Measurements from ENCODE around the gene SLC43A2. TPM values are rescaled to one million over a fixed set of nuclear protein-coding genes. Genes with fewer than 3 reads are reported as not detected.

The SLC43A2 gene
- total RNA-seq, 1 donor from 2014 or later, result 71.4 TPM

GRCh38 chr17:1634841-1635650 is 6.4 kb upstream of the SLC43A2 start:
- TF ChIP-seq, protein P1, sequence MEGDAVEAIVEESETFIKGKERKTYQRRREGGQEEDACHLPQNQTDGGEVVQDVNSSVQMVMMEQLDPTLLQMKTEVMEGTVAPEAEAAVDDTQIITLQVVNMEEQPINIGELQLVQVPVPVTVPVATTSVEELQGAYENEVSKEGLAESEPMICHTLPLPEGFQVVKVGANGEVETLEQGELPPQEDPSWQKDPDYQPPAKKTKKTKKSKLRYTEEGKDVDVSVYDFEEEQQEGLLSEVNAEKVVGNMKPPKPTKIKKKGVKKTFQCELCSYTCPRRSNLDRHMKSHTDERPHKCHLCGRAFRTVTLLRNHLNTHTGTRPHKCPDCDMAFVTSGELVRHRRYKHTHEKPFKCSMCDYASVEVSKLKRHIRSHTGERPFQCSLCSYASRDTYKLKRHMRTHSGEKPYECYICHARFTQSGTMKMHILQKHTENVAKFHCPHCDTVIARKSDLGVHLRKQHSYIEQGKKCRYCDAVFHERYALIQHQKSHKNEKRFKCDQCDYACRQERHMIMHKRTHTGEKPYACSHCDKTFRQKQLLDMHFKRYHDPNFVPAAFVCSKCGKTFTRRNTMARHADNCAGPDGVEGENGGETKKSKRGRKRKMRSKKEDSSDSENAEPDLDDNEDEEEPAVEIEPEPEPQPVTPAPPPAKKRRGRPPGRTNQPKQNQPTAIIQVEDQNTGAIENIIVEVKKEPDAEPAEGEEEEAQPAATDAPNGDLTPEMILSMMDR (IDR thresholded peaks at IDR 0.05; ENCODE audit: unreplicated experiment), result no peak
- peaks cover 23% of the 10 kb centered on the region for H3K36me3 Mint-ChIP-seq (ENCODE audit: low read depth, unreplicated experiment)
- DNase-seq (ENCODE audit: low spot score), result no peak
- no peaks in the 10 kb centered on the region for H3K9me3 Mint-ChIP-seq (ENCODE audit: unreplicated experiment)
- peaks cover 14% of the 10 kb centered on the region for H3K4me1 Mint-ChIP-seq (ENCODE audit: unreplicated experiment)
- H3K27me3 Mint-ChIP-seq (ENCODE audit: unreplicated experiment), result peaks cover 17% of the 10 kb centered on the region
- no peak overlapping the region for H3K4me3 Mint-ChIP-seq (ENCODE audit: unreplicated experiment)
- H3K27ac Mint-ChIP-seq (ENCODE audit: unreplicated experiment), result no peak overlapping the region

DNA sequence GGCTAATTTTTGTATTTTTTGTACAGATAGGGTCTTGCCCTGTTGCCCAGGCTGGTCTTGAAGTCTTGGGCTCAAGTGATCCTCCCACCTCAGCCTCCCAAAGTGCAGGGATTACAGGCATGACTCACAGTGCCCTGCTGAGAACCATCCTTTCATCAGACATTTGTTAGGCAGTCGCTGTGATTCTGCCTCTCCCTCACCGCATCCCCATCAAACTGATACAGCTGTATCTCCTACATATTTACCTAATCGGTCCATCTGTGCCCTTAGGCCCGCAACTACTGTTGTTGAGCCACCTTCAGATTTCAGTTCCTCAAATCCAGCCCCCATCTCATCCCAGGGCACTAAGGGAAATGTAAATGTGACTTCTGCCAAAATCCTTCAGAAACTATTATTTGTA is 2.0 kb upstream of the SLC43A2 start:
- peaks cover 19% of the 10 kb centered on the region for H3K27me3 Mint-ChIP-seq (ENCODE audit: unreplicated experiment)
- TF ChIP-seq, protein P1 (IDR thresholded peaks at IDR 0.05; ENCODE audit: unreplicated experiment), result no peak
- H3K27ac Mint-ChIP-seq (ENCODE audit: unreplicated experiment), result peak overlapping the region; percentile 39
- no peaks in the 10 kb centered on the region for H3K9me3 Mint-ChIP-seq (ENCODE audit: unreplicated experiment)
- DNase-seq (ENCODE audit: low spot score), result no peak
- H3K36me3 Mint-ChIP-seq (ENCODE audit: low read depth, unreplicated experiment), result peaks cover 11% of the 10 kb centered on the region
- H3K4me1 Mint-ChIP-seq (ENCODE audit: unreplicated experiment), result peaks cover 25% of the 10 kb centered on the region
- peak overlapping the region; percentile 83 for H3K4me3 Mint-ChIP-seq (ENCODE audit: unreplicated experiment)

DNA sequence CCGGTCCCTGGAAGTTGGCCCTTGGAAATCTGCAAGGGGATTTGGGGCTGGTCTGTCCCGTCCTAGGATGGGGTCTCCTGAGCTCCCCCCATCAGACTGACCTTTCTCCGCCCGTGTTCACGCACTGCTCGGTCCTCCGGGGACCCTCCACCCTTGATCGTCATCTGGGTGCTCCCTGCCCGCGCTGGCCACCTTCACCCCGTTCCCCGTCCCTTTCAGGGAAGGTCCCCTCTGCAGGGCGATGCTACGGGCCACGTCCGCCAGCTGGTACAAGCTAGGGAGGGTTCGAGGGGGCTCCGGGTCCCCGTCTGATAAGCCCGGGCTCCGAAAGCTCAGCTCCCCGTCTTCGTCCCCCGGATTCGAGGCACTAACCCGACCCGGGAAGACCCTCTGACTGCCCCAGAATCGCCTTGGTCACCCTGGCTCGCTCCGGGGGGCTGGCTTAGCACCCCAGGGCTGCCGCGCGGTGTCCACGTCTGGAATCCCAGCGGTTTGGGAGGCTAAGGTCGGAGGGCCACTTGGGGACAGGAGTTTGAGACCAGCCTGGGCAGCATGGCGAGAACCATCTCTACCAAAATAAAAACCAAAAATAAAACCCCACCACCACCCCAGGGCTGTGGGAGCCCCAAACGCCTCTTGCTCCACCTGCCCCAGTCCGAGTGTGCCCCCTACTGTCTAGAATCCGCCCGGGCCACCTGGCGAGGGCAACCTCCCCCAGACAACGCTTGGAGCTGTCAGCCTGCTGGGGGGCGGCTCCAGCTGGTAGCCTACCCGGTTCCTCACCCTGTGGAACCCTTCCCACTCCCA is 1.1 kb upstream of the SLC43A2 start:
- Mint-ChIP-seq H3K27me3 (ENCODE audit: unreplicated experiment) (peaks cover 19% of the 10 kb centered on the region), H3K27ac (ENCODE audit: unreplicated experiment) (peak overlapping the region; percentile 76), H3K4me3 (ENCODE audit: unreplicated experiment) (peak overlapping the region; percentile 85), H3K36me3 (ENCODE audit: low read depth, unreplicated experiment) (peaks cover 11% of the 10 kb centered on the region), H3K4me1 (ENCODE audit: unreplicated experiment) (peaks cover 35% of the 10 kb centered on the region), H3K9me3 (ENCODE audit: unreplicated experiment) (no peaks in the 10 kb centered on the region)
- TF ChIP-seq, protein P1 (IDR thresholded peaks at IDR 0.05; ENCODE audit: unreplicated experiment), result peak; percentile 58
- peak; percentile 81 for DNase-seq (ENCODE audit: low spot score)

DNA sequence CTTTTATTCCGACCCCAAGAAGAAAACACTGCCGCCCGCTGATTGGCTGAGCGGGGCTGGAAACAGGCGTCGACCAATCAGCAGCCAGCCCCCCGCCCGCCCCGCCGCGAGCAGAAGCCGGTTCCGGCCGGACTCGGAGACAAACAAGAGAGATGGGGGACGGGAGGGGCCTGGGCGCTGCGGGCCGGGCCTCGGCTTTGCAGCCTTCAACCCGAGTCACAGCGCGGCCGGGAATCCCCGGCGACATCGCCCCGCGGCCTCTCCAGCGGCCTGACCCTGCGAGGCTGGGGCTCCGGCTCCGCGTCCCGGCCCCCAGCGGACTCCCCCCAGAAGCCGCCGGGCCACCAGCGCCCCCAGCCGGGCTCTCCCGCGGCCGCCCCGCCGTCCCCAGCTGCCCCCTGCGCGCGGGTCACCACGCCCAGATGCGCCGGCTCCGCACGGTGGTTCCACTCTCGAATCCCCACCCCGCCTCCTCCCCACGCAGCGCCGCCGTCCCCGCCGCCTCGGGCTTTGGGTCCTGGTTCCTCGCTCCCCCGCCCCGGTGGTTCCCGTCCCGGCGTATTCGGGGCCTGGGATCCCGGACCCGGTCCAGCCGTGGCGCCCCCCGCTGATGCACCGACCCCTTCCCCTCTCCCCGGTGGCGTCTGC is 346 bp upstream of the SLC43A2 start:
- Mint-ChIP-seq H3K4me3 (ENCODE audit: unreplicated experiment) (peak overlapping the region; percentile 91), H3K27me3 (ENCODE audit: unreplicated experiment) (peaks cover 19% of the 10 kb centered on the region)
- peak; percentile 93 for DNase-seq (ENCODE audit: low spot score)

More for the DNA sequence above, 346 bp upstream of the SLC43A2 start:
- Mint-ChIP-seq H3K27ac (ENCODE audit: unreplicated experiment) (peak overlapping the region; percentile 70), H3K9me3 (ENCODE audit: unreplicated experiment) (no peaks in the 10 kb centered on the region), H3K36me3 (ENCODE audit: low read depth, unreplicated experiment) (peaks cover 10% of the 10 kb centered on the region), H3K4me1 (ENCODE audit: unreplicated experiment) (peaks cover 36% of the 10 kb centered on the region)
- TF ChIP-seq, protein P1 (IDR thresholded peaks at IDR 0.05; ENCODE audit: unreplicated experiment), result no peak

All from endothelial cell (in vitro differentiated cells).